GM12878 (cell line): ENCODE results near the gene THADA. TPM values are rescaled to one million over a fixed set of nuclear protein-coding genes. Genes with fewer than 3 reads are reported as not detected.

ENCODE experiments used
- ATAC-seq: fragments of 200-7000 bp; cut with Tn5 transposase; 3 replicates; pipeline ENCODE4 v1.9.1; 2020; ENCODE audit warnings: mild to moderate bottlenecking, moderate library complexity
- BruUV-seq: library from RNA; stranded (reverse); fragments of 400-500 nt; replicated peaks from 2 replicates; lab custom pipeline; 2021; lab: Mats Ljungman, UMichigan
- CTCF ChIA-PET: fragments of 300-600 bp; sonication (Branson Sonifier 250); formaldehyde crosslinking; extraction: SDS; loops from one replicate; lab custom pipeline; 2021; ENCODE audit warnings: inconsistent platforms; lab: Yijun Ruan, JAX
- POLR2A ChIA-PET: fragments of 350-600 bp; formaldehyde crosslinking; extraction: SDS; loops from one replicate; lab custom pipeline; 2021; ENCODE audit warnings: inconsistent platforms; lab: Charles Lee
- RAD21 ChIA-PET: fragments of 300-600 bp; sonication (Branson Sonifier 250); formaldehyde crosslinking; loops from one replicate; lab custom pipeline; 2023; ENCODE audit warnings: antibody characterized with exemption; ENCODE audit not compliant: unreplicated experiment; lab: Charles Lee
- SMC1A ChIA-PET: fragments of 300-600 bp; sonication (Branson Sonifier 250); formaldehyde crosslinking; loops from one replicate; lab custom pipeline; 2023; ENCODE audit not compliant: unreplicated experiment, uncharacterized antibody; lab: Charles Lee
- DNase-seq: peaks from one replicate; pipeline ENCODE4 v3.0.0-alpha.2; 2011; ENCODE audit warnings: low read depth, low spot score
- FAIRE-seq: peaks from 3 replicates; lab custom pipeline; 2011; peaks lifted over from hg19 to GRCh38; lab: Jason Lieb, UNC
- H2AFZ ChIP-seq: 2 replicates; pipeline ENCODE4 v1.6.0; 2011; ENCODE audit warnings: low read depth, low read length, control low read depth; ENCODE audit not compliant: control insufficient read depth
- H3K27ac ChIP-seq: 2 replicates; pipeline ENCODE4 v1.5.1; 2011; ENCODE audit warnings: control low read depth; ENCODE audit not compliant: control insufficient read depth, insufficient read depth
- H3K27me3 ChIP-seq, 2 experiments: replicated peaks in 1 of 2; 2 replicates each; pipeline versions ENCODE4 v1.6.0 to v1.6.1; 2011; ENCODE audit warnings: low read length in 1 of 2; ENCODE audit not compliant: control insufficient read depth in 2 of 2, insufficient read depth in 2 of 2
- H3K36me3 ChIP-seq, 2 experiments: 2 replicates each; pipeline ENCODE4 v1.5.1; 2011; ENCODE audit warnings: low read length in 1 of 2; ENCODE audit not compliant: control insufficient read depth in 2 of 2, insufficient read depth in 2 of 2
- H3K4me1 ChIP-seq: 2 replicates; pipeline ENCODE4 v1.6.1; 2011; ENCODE audit warnings: mild to moderate bottlenecking, low read length, moderate library complexity, mixed read lengths; ENCODE audit not compliant: control insufficient read depth, insufficient read depth
- H3K4me2 ChIP-seq: 2 replicates; pipeline ENCODE4 v1.6.0; 2011; ENCODE audit warnings: control low read depth; ENCODE audit not compliant: control insufficient read depth, insufficient read depth
- H3K4me3 ChIP-seq: fragments of 200-600 bp; sonication (generic); 2 replicates; pipeline ENCODE4 v1.5.1; 2016
- H3K79me2 ChIP-seq: 2 replicates; pipeline ENCODE4 v1.6.0; 2011; ENCODE audit warnings: low read length; ENCODE audit not compliant: control insufficient read depth, insufficient read depth
- H3K9ac ChIP-seq: 2 replicates; pipeline ENCODE4 v1.8.0; 2011; ENCODE audit warnings: low read length, control low read depth, mixed read lengths; ENCODE audit not compliant: control insufficient read depth, insufficient read depth
- H3K9me3 ChIP-seq: replicated peaks from 3 replicates; pipeline ENCODE4 v1.5.1; 2011; ENCODE audit warnings: mild to moderate bottlenecking, low read length; ENCODE audit not compliant: control insufficient read depth, insufficient read depth
- H4K20me1 ChIP-seq: 2 replicates; pipeline ENCODE4 v1.6.0; 2011; ENCODE audit not compliant: control insufficient read depth, insufficient read depth
- BHLHE40 ChIP-seq, 2 experiments: fragments of 450-650 bp in 1 of 2; IDR thresholded peaks; 2 replicates each; pipeline ENCODE4 v1.6.1; 2011 to 2017; ENCODE audit warnings: low read depth in 2 of 2, borderline replicate concordance in 1 of 2, improper control_type of control experiment in 1 of 2, low read length in 1 of 2, mild to moderate bottlenecking in 1 of 2
- CHD2 ChIP-seq: IDR thresholded peaks from 2 replicates; pipeline ENCODE4 v1.6.1; 2011; ENCODE audit warnings: low read depth, low read length, improper control_type of control experiment, borderline replicate concordance
- EED ChIP-seq: sonication (generic); IDR thresholded peaks from 2 replicates; pipeline ENCODE4 v1.6.1; 2016; ENCODE audit warnings: antibody characterized with exemption, low read depth
- ESRRA ChIP-seq: IDR thresholded peaks from 2 replicates; pipeline ENCODE4 v1.6.1; 2012; ENCODE audit warnings: mild to moderate bottlenecking, low read length, improper control_type of control experiment
- FOXM1 ChIP-seq: IDR thresholded peaks from 2 replicates; pipeline ENCODE4 v1.6.1; 2012; ENCODE audit warnings: low read depth, mild to moderate bottlenecking, inconsistent platforms, low read length, moderate library complexity
- HDAC6 ChIP-seq: fragments of 200-600 bp; sonication (generic); IDR thresholded peaks from one replicate; pipeline ENCODE4 v1.8.0; 2017; ENCODE audit warnings: antibody characterized with exemption; ENCODE audit not compliant: unreplicated experiment
- HDGF ChIP-seq: fragments of 450-650 bp; IDR thresholded peaks from 2 replicates; pipeline ENCODE4 v1.6.1; 2016; ENCODE audit warnings: antibody characterized with exemption
- IRF4 ChIP-seq: IDR thresholded peaks from 2 replicates; pipeline ENCODE4 v1.6.1; 2011; ENCODE audit warnings: low read depth, low read length
- KDM1A ChIP-seq: fragments of 200-600 bp; sonication (generic); IDR thresholded peaks from 2 replicates; pipeline ENCODE4 v1.6.1; 2016; ENCODE audit warnings: borderline replicate concordance
- MTA3 ChIP-seq: IDR thresholded peaks from 2 replicates; pipeline ENCODE4 v1.6.1; 2012; ENCODE audit warnings: low read length, inconsistent platforms, borderline replicate concordance
- MYB ChIP-seq: fragments of 150-350 bp; IDR thresholded peaks from 2 replicates; pipeline ENCODE4 v1.6.1; 2014; ENCODE audit warnings: mild to moderate bottlenecking, low read depth, low read length, borderline replicate concordance
- NRF1 ChIP-seq: conservative IDR thresholded peaks from 2 replicates; pipeline ENCODE4 v1.6.1; 2011; ENCODE audit warnings: mild to moderate bottlenecking, low read depth, low read length, improper control_type of control experiment
- PAX5 ChIP-seq: IDR thresholded peaks from 2 replicates; pipeline ENCODE4 v1.6.1; 2011; ENCODE audit warnings: low read depth, low read length, borderline replicate concordance
- POLR2AphosphoS5 ChIP-seq: IDR thresholded peaks from 2 replicates; pipeline ENCODE4 v1.6.1; 2011; ENCODE audit warnings: mild to moderate bottlenecking, low read length, inconsistent platforms
- REST ChIP-seq: IDR thresholded peaks from 2 replicates; pipeline ENCODE4 v1.6.1; 2012; ENCODE audit warnings: mild to moderate bottlenecking, low read depth, low read length
- SMAD1 ChIP-seq: fragments of 450-650 bp; IDR thresholded peaks from 2 replicates; pipeline ENCODE4 v1.6.1; 2018; ENCODE audit warnings: mild to moderate bottlenecking, low read depth; ENCODE audit not compliant: partially characterized antibody
- SMAD5 ChIP-seq: IDR thresholded peaks from 2 replicates; pipeline ENCODE4 v1.6.1; 2016; ENCODE audit warnings: antibody characterized with exemption, low read depth
- ZNF217 ChIP-seq: fragments of 450-650 bp; IDR thresholded peaks from 2 replicates; pipeline ENCODE4 v1.6.1; 2017; ENCODE audit warnings: antibody characterized with exemption, mild to moderate bottlenecking
- ZNF687 ChIP-seq: fragments of 450-650 bp; IDR thresholded peaks from 2 replicates; pipeline ENCODE4 v1.6.1; 2017; ENCODE audit warnings: mild to moderate bottlenecking, moderate library complexity
- WGBS: methylation state at CpG from one replicate; pipeline ENCODE4 v1.1.6; 2016; ENCODE audit warnings: low lambda C conversion rate; ENCODE audit not compliant: insufficient replicate concordance, insufficient coverage; ENCODE audit errors: missing lambda C conversion rate; 5-methylcytosine and 5-hydroxymethylcytosine counted together
- in situ Hi-C: fragments of 300-500 bp; cut with MboI; formaldehyde crosslinking; loops from 9 replicates; pipeline ENCODE4 v1.14.3; 2018; ENCODE audit warnings: mixed read lengths
- intact Hi-C: fragments of 100-400 bp; cut with micrococcal nuclease; formaldehyde crosslinking; loops from one replicate; pipeline ENCODE4 v1.14.2; 2022; ENCODE audit not compliant: unreplicated experiment
- polyA plus RNA-seq, 11 experiments: library from polyadenylated mRNA; depleted of rRNA in 4 of 11; unstranded in 6 of 11; stranded (reverse) in 5 of 11; fragments of >200 nt; fragmentation: Nextera tagmentation in 4 of 11; fragmentation: Illumina TruSeq in 1 of 11; extraction: Ambion mirVana in 4 of 11; extraction: Trizol in 1 of 11; gene quantifications; 1 replicate in 1 of 11; 2 replicates in 10 of 11; pipeline versions ENCODE4 v1.2.1 to v1.2.3, GENCODE V29; 2011 to 2016; ENCODE audit warnings: inconsistent platforms in 2 of 11, missing spikeins in 2 of 11, low read depth in 1 of 11
- total RNA-seq, 4 experiments: library from RNA; depleted of rRNA in 3 of 4; stranded (reverse); fragments of >200 nt in 3 of 4; fragmentation: Illumina TruSeq in 1 of 4; extraction: Trizol in 1 of 4; gene quantifications; 2 replicates each; pipeline versions ENCODE4 v1.2.1 to v1.2.3, GENCODE V29; 2013 to 2021

The THADA gene
- total and polyA plus RNA-seq, 10 of the 15 experiments (the other 5 are each of a cell fraction or from before 2014, with no cell fraction given): 14.6 to 33.2 (median 23.2) TPM

- TF ChIP-seq KDM1A (no peak), BHLHE40 (IDR thresholded peaks at IDR 0.05; ENCODE audit: borderline replicate concordance in 1 of 2, low read depth in 2 of 2, low read length in 1 of 2) (no peak), PAX5 (no peak), CHD2 (no peak), HDAC6 (no peak), NRF1 (no peak), FOXM1 (no peak), IRF4 (no peak), MYB (no peak), POLR2AphosphoS5 (no peak), EED (no peak), ESRRA (no peak), MTA3 (no peak)
Observed at GRCh38 chr2:43437363-43437762, 158.5 kb downstream of the THADA start (continued).

GRCh38 chr2:43436431-43436830, 159.4 kb downstream of the THADA start:
- Histone ChIP-seq H2AFZ (no peak overlapping the region), H4K20me1 (no peaks in the 10 kb centered on the region), H3K4me1 (no peaks in the 10 kb centered on the region), H3K4me3 (no peak overlapping the region), H3K27me3 (no peaks in the 10 kb centered on the region), H3K9ac (no peak overlapping the region), H3K4me2 (no peak overlapping the region), H3K27ac (no peak overlapping the region), H3K36me3 (no peaks in the 10 kb centered on the region; a peak in 1 of 4 replicates), H3K9me3 (no peaks in the 10 kb centered on the region; the same call in 2 of the 3 replicates), H3K79me2 (no peaks in the 10 kb centered on the region)
- in situ Hi-C loops (no loop called here), intact Hi-C loops (no loop called here)
- DNase-seq (no peak), ATAC-seq (no peak), FAIRE-seq (no peak)
- ChIA-PET RAD21 (interaction anchor here (1.0 to 1.2 kb wide), 2 partner anchors 10 to 28 kb away, joined by 4 to 5 read pairs; no protein-coding TSS in a partner anchor), CTCF (interaction anchor here (0.7 kb wide), 1 partner anchor 12 kb away, joined by 3 read pairs; no protein-coding TSS in a partner anchor), POLR2A (interaction anchor here (0.5 to 1.5 kb wide), 2 partner anchors 42 to 175 kb away, joined by 3 to 5 read pairs; no protein-coding TSS in a partner anchor), SMC1A (interaction anchor here (1.2 to 2.0 kb wide), 4 partner anchors 10 to 44 kb away, joined by 5 to 6 read pairs (median 6); no protein-coding TSS in a partner anchor)
- BruUV-seq: no TSS peak
- whole genome bisulfite sequencing: 96% methylated on average over 1 of the region's 1 CpG
- no peak for TF ChIP-seq HDGF
- no peak for TF ChIP-seq SMAD1
- no peak for TF ChIP-seq ZNF687
- no peak for TF ChIP-seq SMAD5
- no peak for TF ChIP-seq REST
- no peak for TF ChIP-seq ZNF217
